Activated naive CD4-positive, alpha-beta T cell treated with anti-CD3 and anti-CD28 coated beads, Interleukin-2, amount 50 U/mL, for 16 hours (primary cell): ENCODE results near the gene ELN.

ENCODE experiments used
- DNase-seq: peaks from one replicate; pipeline ENCODE4 v3.0.0-alpha.2; 2020

The ELN gene

GRCh38 chr7:74097937-74098614 lies 70.1 kb downstream of the ELN start:
- DNase-seq: no peak

GRCh38 chr7:74099031-74099430 lies 71.1 kb downstream of the ELN start:
- no peak for DNase-seq

- DNase-seq: no peak
These were observed 73.2 kb downstream of the ELN start for GRCh38 chr7:74101061-74101681.

- DNase-seq: no peak
These were observed 75.3 kb downstream of the ELN start for GRCh38 chr7:74103219-74103772.

- DNase-seq: no peak
These were observed 76.7 kb downstream of the ELN start for GRCh38 chr7:74104702-74105101.

GRCh38 chr7:74105992-74106391 lies 78.0 kb downstream of the ELN start:
- no peak for DNase-seq

GRCh38 chr7:74106846-74107245 lies 78.9 kb downstream of the ELN start:
- no peak for DNase-seq

GRCh38 chr7:74115326-74115725 lies 87.4 kb downstream of the ELN start:
- DNase-seq: no peak

- no peak for DNase-seq
These were observed 88.4 kb downstream of the ELN start for GRCh38 chr7:74116356-74116755.
